K562 (cell line): ENCODE data around the gene CHPF2.

Experiments
- ARID3B ChIP-seq: fragments of 250-450 bp; sonication (Bioruptor Pico); IDR thresholded peaks from 2 replicates; pipeline ENCODE4 v1.4.0; 2020; ENCODE audit warnings: borderline replicate concordance
- CTCF ChIP-seq, 3 experiments: IDR thresholded peaks in 2 of 3; conservative IDR thresholded peaks in 1 of 3; 2 replicates each; pipeline ENCODE4 v1.5.1; 2011 to 2012; ENCODE audit warnings: low read length in 3 of 3, mild to moderate bottlenecking in 3 of 3, control low read depth in 2 of 3, improper control_type of control experiment in 1 of 3, inconsistent platforms in 1 of 3, low read depth in 1 of 3, mixed read lengths in 1 of 3, moderate library complexity in 1 of 3; ENCODE audit not compliant: insufficient read depth in 2 of 3
- DIDO1 ChIP-seq: fragments of 450-650 bp; IDR thresholded peaks from 2 replicates; pipeline ENCODE4 v1.6.1; 2016; ENCODE audit warnings: low read depth, missing biosample characterization, missing genetic modification characterization
- E2F6 ChIP-seq, 2 experiments: IDR thresholded peaks; 2 replicates each; pipeline ENCODE4 v1.6.1; 2011; ENCODE audit warnings: borderline replicate concordance in 1 of 2, control low read depth in 1 of 2, low read depth in 1 of 2, low read length in 1 of 2, mild to moderate bottlenecking in 1 of 2, mixed read lengths in 1 of 2, moderate library complexity in 1 of 2; ENCODE audit not compliant: insufficient read depth in 1 of 2, insufficient read length in 1 of 2, poor library complexity in 1 of 2, severe bottlenecking in 1 of 2; ENCODE audit errors: extremely low read depth in 1 of 2
- EZH2 ChIP-seq: IDR thresholded peaks from 2 replicates; pipeline ENCODE4 v1.6.1; 2012; ENCODE audit warnings: low read depth, mild to moderate bottlenecking, inconsistent platforms, low read length, borderline replicate concordance
- FOXM1 ChIP-seq, 2 experiments: fragments of 450-650 bp in 1 of 2; sonication (generic) in 1 of 2; formaldehyde crosslinking in 1 of 2; IDR thresholded peaks; 2 replicates each; pipeline versions ENCODE4 v1.6.1 to v1.9.0; 2017 to 2022; ENCODE audit warnings: low read depth in 2 of 2, mild to moderate bottlenecking in 2 of 2, missing genetic modification reagents in 1 of 2, moderate library complexity in 1 of 2
- MAZ ChIP-seq, 2 experiments: fragments of 450-650 bp in 1 of 2; sonication (generic) in 1 of 2; formaldehyde crosslinking; IDR thresholded peaks in 1 of 2; conservative IDR thresholded peaks in 1 of 2; 2 replicates each; pipeline versions ENCODE4 v1.4.0 to v1.5.0; 2020; ENCODE audit warnings: mild to moderate bottlenecking in 1 of 2, missing genetic modification reagents in 1 of 2
- MCM5 ChIP-seq: fragments of 450-650 bp; IDR thresholded peaks from 2 replicates; pipeline ENCODE4 v1.6.1; 2016; ENCODE audit warnings: low read depth
- NCOA4 ChIP-seq: fragments of 450-650 bp; IDR thresholded peaks from 2 replicates; pipeline ENCODE4 v1.6.1; 2018; ENCODE audit warnings: mild to moderate bottlenecking; ENCODE audit not compliant: partially characterized antibody

- no peak for TF ChIP-seq MAZ (CRISPR knock-in tag; conservative IDR thresholded peaks at IDR 0.05 in 1 of 2, IDR thresholded peaks at IDR 0.05 in 1 of 2)
- no peak for TF ChIP-seq E2F6 (IDR thresholded peaks at IDR 0.05; ENCODE audit: borderline replicate concordance in 1 of 2, extremely low read depth in 1 of 2, insufficient read depth in 1 of 2, insufficient read length in 1 of 2, low read depth in 1 of 2, low read length in 1 of 2, poor library complexity in 1 of 2, severe bottlenecking in 1 of 2)
- TF ChIP-seq DIDO1 (tag), result no peak
- no peak for TF ChIP-seq ARID3B (CRISPR knock-in tag)
- no peak for TF ChIP-seq NCOA4
- TF ChIP-seq EZH2, result no peak
- TF ChIP-seq MCM5, result no peak
- no peak for TF ChIP-seq FOXM1 (IDR thresholded peaks at IDR 0.05; ENCODE audit: low read depth)
- no peak for TF ChIP-seq FOXM1 (CRISPR knock-in tag; IDR thresholded peaks at IDR 0.05; ENCODE audit: low read depth)
- no peak for TF ChIP-seq CTCF (IDR thresholded peaks at IDR 0.05 in 2 of 3, conservative IDR thresholded peaks at IDR 0.05 in 1 of 3; ENCODE audit: insufficient read depth in 2 of 3, low read depth in 1 of 3, low read length in 3 of 3)
These were observed 38.9 kb upstream of the CHPF2 start for GRCh38 chr7:151193203-151193978.
